Measurements from ENCODE around the gene CASP9.

CASP9 gene

DNA sequence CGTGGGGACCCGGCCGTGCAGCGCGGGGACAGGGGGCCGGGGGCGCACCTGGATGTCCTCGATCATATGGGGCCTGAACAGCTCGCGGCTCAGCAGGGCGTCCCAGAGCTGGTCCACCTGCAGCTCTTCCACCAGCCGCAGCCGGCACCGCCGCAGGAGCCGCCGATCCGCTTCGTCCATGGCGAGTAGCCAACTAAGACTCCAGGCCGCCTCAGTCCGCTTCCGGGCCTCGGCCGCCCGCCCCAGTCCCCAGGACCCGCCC lies at the start of gene CASP9:
Gene CASP9, minus strand, starts transcription at position 195 of the 262 bp plus-strand sequence. Its CDS starts 15 bp downstream, at position 180.
- DNase-seq (ENCODE audit: low spot score): no peak
- peak within 1 kb of the TSS; percentile 88 for H3K27ac ChIP-seq
- POLR2A ChIA-PET (ENCODE audit: low non-redundant PET): no interaction called here
- CTCF ChIA-PET: interaction anchor here (0.6 kb wide), 1 partner anchor 76 kb away, joined by 3 read pairs; no protein-coding TSS in a partner anchor
- TF ChIP-seq, protein P1, sequence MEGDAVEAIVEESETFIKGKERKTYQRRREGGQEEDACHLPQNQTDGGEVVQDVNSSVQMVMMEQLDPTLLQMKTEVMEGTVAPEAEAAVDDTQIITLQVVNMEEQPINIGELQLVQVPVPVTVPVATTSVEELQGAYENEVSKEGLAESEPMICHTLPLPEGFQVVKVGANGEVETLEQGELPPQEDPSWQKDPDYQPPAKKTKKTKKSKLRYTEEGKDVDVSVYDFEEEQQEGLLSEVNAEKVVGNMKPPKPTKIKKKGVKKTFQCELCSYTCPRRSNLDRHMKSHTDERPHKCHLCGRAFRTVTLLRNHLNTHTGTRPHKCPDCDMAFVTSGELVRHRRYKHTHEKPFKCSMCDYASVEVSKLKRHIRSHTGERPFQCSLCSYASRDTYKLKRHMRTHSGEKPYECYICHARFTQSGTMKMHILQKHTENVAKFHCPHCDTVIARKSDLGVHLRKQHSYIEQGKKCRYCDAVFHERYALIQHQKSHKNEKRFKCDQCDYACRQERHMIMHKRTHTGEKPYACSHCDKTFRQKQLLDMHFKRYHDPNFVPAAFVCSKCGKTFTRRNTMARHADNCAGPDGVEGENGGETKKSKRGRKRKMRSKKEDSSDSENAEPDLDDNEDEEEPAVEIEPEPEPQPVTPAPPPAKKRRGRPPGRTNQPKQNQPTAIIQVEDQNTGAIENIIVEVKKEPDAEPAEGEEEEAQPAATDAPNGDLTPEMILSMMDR (conservative IDR thresholded peaks at IDR 0.05; ENCODE audit: low read depth): no peak

DNA sequence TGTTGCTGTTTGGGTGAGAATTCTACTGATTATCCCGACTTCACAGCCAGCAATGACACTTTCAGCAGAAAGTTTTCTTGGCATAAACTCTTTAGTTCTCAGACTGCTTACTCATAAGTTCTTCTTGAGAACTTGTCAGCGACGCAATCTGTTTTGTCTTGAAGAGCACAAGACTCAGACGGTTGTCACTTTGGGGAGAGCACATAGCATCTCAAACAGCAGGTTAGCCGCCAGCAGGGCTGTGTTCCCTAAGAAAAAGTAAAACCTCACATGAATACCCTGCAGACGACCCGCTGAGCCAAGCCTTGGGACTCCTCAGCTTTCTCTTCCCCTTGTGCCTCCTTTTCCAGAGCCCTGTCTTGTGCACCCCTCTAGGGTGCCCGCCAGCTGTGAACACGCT lies 49.5 kb upstream of the CASP9 start:
- CTCF ChIA-PET: no interaction called here
- TF ChIP-seq, protein P1 (conservative IDR thresholded peaks at IDR 0.05; ENCODE audit: low read depth): no peak
- no peak for DNase-seq (ENCODE audit: low spot score)
- POLR2A ChIA-PET (ENCODE audit: low non-redundant PET): no interaction called here
- no peak overlapping the region for H3K27ac ChIP-seq

GRCh38 chr1:15571266-15571665 lies 47.3 kb upstream of the CASP9 start:
- DNase-seq (ENCODE audit: low spot score): no peak
- H3K27ac ChIP-seq: no peak overlapping the region
- TF ChIP-seq, protein P1 (conservative IDR thresholded peaks at IDR 0.05; ENCODE audit: low read depth): no peak
- ChIA-PET POLR2A (ENCODE audit: low non-redundant PET) (no interaction called here), CTCF (interaction anchor here (0.5 to 0.6 kb wide), 2 partner anchors 15 to 612 kb away, joined by 3 to 4 read pairs; no protein-coding TSS in a partner anchor)

DNA sequence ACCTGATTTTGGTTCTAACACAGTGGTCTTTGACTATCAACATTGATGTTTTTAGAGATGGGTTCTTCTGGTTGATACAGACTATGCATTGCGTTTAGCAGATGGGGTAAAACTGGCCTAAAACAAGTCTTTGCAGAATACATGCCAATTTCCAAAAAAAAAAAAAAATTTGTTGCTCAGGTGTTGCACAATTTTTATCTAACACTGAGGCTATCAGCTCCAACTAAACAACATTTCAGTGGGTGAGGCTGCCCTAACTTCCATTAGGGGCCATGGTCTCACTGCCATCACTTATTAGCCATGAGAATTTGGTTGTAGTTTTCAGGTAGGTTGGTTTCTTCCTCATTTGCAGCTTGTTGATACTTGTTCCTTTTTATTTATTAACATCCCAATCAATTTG lies 46.8 kb upstream of the CASP9 start:
- TF ChIP-seq, protein P1 (conservative IDR thresholded peaks at IDR 0.05; ENCODE audit: low read depth): no peak
- DNase-seq (ENCODE audit: low spot score): no peak
- ChIA-PET POLR2A (ENCODE audit: low non-redundant PET) (no interaction called here), CTCF (interaction anchor here (0.5 to 0.6 kb wide), 3 partner anchors 14 to 613 kb away, joined by 3 to 5 read pairs (median 4); no protein-coding TSS in a partner anchor)
- no peak overlapping the region for H3K27ac ChIP-seq

- TF ChIP-seq, protein P1 (conservative IDR thresholded peaks at IDR 0.05; ENCODE audit: low read depth): no peak
- POLR2A ChIA-PET (ENCODE audit: low non-redundant PET): no interaction called here
- CTCF ChIA-PET: no interaction called here
- H3K27ac ChIP-seq: 0 out of 2 replicates have a peak overlapping the region, but pooled peaks have one; percentile 5
- DNase-seq (ENCODE audit: low spot score): no peak
Observed at GRCh38 chr1:15568387-15569073, 44.5 kb upstream of the CASP9 start.

DNA sequence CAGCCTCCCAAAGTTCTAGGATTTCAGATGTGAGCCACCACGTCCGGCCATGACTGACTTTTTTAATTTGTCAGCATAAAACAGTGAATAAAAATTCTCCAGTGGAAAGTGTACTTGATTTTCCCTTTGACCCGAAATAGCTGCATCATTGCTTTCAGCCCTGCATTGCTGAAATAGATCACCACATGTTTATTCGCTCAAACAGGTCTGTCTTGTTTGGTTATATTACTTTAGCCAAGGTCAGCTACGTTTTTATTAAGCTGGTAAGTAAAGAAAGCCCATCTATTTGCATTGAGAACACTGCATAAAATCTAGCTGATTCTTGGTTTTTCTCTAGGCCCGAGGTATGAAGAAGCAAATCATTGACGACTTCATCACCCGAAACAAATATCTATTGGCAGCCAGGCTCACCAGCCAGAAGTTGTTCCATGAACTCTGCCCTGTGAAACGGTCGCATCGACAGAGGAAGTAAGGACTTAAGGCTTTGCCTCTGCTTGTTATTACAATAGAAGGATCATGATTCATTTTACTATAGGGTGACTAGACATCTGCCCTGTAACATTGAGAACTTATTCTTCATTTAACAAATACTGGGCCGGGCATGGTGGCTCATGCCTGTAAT lies 35.3 kb upstream of the CASP9 start:
- peak overlapping the region; percentile 82 for H3K27ac ChIP-seq
- ChIA-PET CTCF (interaction anchor here (0.8 kb wide), 1 partner anchor 37 kb away, joined by 3 read pairs; no protein-coding TSS in a partner anchor), POLR2A (ENCODE audit: low non-redundant PET) (no interaction called here)
- TF ChIP-seq, protein P1 (conservative IDR thresholded peaks at IDR 0.05; ENCODE audit: low read depth): no peak
- DNase-seq (ENCODE audit: low spot score): peak; percentile 53
